Loucy (cell line): ENCODE measurements around the gene SRSF3.
"Not testable (repeated sequence)": the region's sequence is repeated elsewhere in the genome, so short reads cannot be mapped to it uniquely, and the experiment has no call there.

Experiments
- EZH2phosphoT487 ChIP-seq: fragments of 200-600 bp; IDR thresholded peaks from 2 replicates; pipeline ENCODE4 v1.6.1; 2018; ENCODE audit warnings: antibody characterized with exemption, mild to moderate bottlenecking, moderate library complexity, borderline replicate concordance
- TF ChIP-seq, protein P1 (sequence below): fragments of 200-600 bp; sonication (generic); conservative IDR thresholded peaks from 2 replicates; pipeline ENCODE4 v1.5.1; 2014; ENCODE audit warnings: mild to moderate bottlenecking, antibody characterized with exemption, low read length

DNA sequence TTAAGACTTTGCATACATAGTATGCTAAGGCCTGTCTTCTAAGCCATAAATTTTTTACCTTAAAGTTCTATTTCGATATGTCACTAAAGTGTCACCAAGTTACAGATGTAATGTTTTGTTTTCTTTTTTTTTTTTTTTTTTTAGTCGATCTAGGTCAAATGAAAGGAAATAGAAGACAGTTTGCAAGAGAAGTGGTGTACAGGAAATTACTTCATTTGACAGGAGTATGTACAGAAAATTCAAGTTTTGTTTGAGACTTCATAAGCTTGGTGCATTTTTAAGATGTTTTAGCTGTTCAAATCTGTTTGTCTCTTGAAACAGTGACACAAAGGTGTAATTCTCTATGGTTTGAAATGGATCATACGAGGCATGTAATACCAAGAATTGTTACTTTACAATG lies 7.7 kb downstream of the SRSF3 start:
- TF ChIP-seq, protein P1, sequence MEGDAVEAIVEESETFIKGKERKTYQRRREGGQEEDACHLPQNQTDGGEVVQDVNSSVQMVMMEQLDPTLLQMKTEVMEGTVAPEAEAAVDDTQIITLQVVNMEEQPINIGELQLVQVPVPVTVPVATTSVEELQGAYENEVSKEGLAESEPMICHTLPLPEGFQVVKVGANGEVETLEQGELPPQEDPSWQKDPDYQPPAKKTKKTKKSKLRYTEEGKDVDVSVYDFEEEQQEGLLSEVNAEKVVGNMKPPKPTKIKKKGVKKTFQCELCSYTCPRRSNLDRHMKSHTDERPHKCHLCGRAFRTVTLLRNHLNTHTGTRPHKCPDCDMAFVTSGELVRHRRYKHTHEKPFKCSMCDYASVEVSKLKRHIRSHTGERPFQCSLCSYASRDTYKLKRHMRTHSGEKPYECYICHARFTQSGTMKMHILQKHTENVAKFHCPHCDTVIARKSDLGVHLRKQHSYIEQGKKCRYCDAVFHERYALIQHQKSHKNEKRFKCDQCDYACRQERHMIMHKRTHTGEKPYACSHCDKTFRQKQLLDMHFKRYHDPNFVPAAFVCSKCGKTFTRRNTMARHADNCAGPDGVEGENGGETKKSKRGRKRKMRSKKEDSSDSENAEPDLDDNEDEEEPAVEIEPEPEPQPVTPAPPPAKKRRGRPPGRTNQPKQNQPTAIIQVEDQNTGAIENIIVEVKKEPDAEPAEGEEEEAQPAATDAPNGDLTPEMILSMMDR, result not testable (repeated sequence)
- not testable (repeated sequence) for TF ChIP-seq EZH2phosphoT487
